A375 (cell line): ENCODE data around the gene KCNN3. TPM values are rescaled to one million over a fixed set of nuclear protein-coding genes. Genes with fewer than 3 reads are reported as not detected.

Experiments used
- total RNA-seq: library from RNA; depleted of rRNA; stranded (reverse); fragments of >200 nt; shearing (Covaris generic); gene quantifications from 2 replicates; pipeline ENCODE4 v1.2.3, GENCODE V29; 2014; rRNA removed

Gene KCNN3
- total RNA-seq: 0.74 and 1.3 TPM in 2 replicates

DNA sequence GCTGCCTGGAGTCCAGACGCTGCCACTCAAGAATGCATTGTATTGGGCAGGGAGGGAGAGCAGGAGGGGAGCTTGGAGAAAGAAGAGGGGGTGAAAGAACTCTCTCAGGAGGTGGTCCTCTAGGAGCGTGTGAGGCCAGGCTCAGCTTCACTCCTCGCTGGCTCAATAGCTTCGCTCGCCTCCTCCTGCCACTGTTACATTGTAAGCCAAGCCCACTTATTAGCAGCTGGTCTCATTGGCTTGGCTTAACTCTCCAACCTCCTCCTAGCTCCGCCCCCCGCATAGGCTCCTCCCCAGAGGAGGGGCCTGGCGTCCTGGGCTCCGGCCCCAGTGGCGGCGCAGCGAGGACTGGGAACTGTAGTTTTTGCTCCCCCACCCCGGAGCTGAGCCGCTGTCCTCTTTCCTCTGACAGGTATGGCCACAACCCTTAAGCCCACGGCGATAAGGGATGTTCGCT, at the start of gene KCNN3:
Gene KCNN3 (minus strand): TSS at position 167 of the 457 bp plus-strand sequence. CDS start 317 bp downstream, outside the sequence.

Other genes with a start within 250 kb of the KCNN3 start
- 13.8 and 17.6 TPM in 2 replicates for gene PMVK, start 66.4 kb upstream of the KCNN3 start, total RNA-seq
- 44.9 and 55.1 TPM in 2 replicates for gene PBXIP1, start 85.8 kb upstream of the KCNN3 start, total RNA-seq
- 31.9 and 39.8 TPM in 2 replicates for gene PYGO2, start 91.5 kb upstream of the KCNN3 start, total RNA-seq
- 279 and 321 TPM in 2 replicates for gene SHC1, start 100.5 kb upstream of the KCNN3 start, total RNA-seq
- gene CKS1B, start 104.4 kb upstream of the KCNN3 start, total RNA-seq: 192 and 226 TPM in 2 replicates
- 52.3 and 59.9 TPM in 2 replicates for gene FLAD1, start 113.1 kb upstream of the KCNN3 start, total RNA-seq
- not detected in 2 replicates for gene LENEP, start 123.3 kb upstream of the KCNN3 start, total RNA-seq
- 20.9 and 21.1 TPM in 2 replicates for gene ZBTB7B, start 132.5 kb upstream of the KCNN3 start, total RNA-seq
- 0.19 and 0.40 TPM in 2 replicates for gene DCST2, start 163.5 kb upstream of the KCNN3 start, total RNA-seq
- not detected in 2 replicates for gene DCST1, start 163.5 kb upstream of the KCNN3 start, total RNA-seq
- 112 and 116 TPM in 2 replicates for gene ADAM15, start 181.0 kb upstream of the KCNN3 start, total RNA-seq
- 7.5 and 7.8 TPM in 2 replicates for gene EFNA4, start 193.5 kb upstream of the KCNN3 start, total RNA-seq
- gene EFNA3, start 208.6 kb upstream of the KCNN3 start, total RNA-seq: 2.5 and 3.0 TPM in 2 replicates